Measurements from ENCODE around the gene GPR84. TPM values are rescaled to one million over a fixed set of nuclear protein-coding genes. Genes with fewer than 3 reads are reported as not detected.

Gene GPR84
- total and polyA plus RNA-seq, 2 of the 13 experiments (the other 11 are each of a cell fraction or from before 2014, with no cell fraction given), result not detected

GRCh38 chr12:54393743-54394142, 29.5 kb upstream of the GPR84 start:
- ATAC-seq, result no peak
- CTCF ChIA-PET (ENCODE audit: low intra/inter-chr PET ratio, low total read pairs), result interaction anchor here (0.8 to 1.3 kb wide), 2 partner anchors 11 to 46 kb away, joined by 3 read pairs; no protein-coding TSS in a partner anchor
- in situ Hi-C loops (cut with HindIII; ENCODE audit: extremely low pct_ligation_motif_present, low pct_unique_long_range_greater_than_20kb) (no loop called here), intact Hi-C loops (cut with micrococcal nuclease; ENCODE audit: unreplicated experiment) (no loop called here)
- Histone ChIP-seq H2AFZ (ENCODE audit: low read length) (no peak overlapping the region), H3K27ac (ENCODE audit: extremely low read length, insufficient read depth, low read length) (no peak overlapping the region), H3K27me3 (ENCODE audit: control insufficient read depth in 1 of 2, insufficient read depth in 2 of 2, low read length in 2 of 2) (peaks cover 0 to 2% of the 10 kb centered on the region in 2 experiments; a peak in 2 of 5 replicates), H3K4me3 (replicated peaks in 1 of 3; ENCODE audit: insufficient read depth in 1 of 3, low read depth in 2 of 3, low read length in 3 of 3) (no peak overlapping the region), H3K79me2 (ENCODE audit: insufficient read depth, low read length) (no peaks in the 10 kb centered on the region), H3K9ac (ENCODE audit: insufficient read depth, low read depth, low read length) (no peak overlapping the region), H3K9me3 (ENCODE audit: low read length) (no peaks in the 10 kb centered on the region), H3K36me3 (replicated peaks in 1 of 2; ENCODE audit: control insufficient read depth in 1 of 2, insufficient read depth in 2 of 2, low read length in 2 of 2) (no peaks in the 10 kb centered on the region), H3K4me2 (ENCODE audit: low read depth, low read length) (no peak overlapping the region), H3K4me1 (ENCODE audit: insufficient read depth, low read length) (peaks cover 12% of the 10 kb centered on the region; the same call in 1 of the 2 replicates), H4K20me1 (ENCODE audit: insufficient read depth, low read length) (no peaks in the 10 kb centered on the region)
- POLR2A ChIA-PET, result no interaction called here
- DNase-seq (ENCODE audit: low spot score), result no peak
- 22% methylated on average over 3 of the region's 3 CpGs for WGBS (ENCODE audit: low lambda C conversion rate)
- no peak for FAIRE-seq
- TF ChIP-seq, protein P1, sequence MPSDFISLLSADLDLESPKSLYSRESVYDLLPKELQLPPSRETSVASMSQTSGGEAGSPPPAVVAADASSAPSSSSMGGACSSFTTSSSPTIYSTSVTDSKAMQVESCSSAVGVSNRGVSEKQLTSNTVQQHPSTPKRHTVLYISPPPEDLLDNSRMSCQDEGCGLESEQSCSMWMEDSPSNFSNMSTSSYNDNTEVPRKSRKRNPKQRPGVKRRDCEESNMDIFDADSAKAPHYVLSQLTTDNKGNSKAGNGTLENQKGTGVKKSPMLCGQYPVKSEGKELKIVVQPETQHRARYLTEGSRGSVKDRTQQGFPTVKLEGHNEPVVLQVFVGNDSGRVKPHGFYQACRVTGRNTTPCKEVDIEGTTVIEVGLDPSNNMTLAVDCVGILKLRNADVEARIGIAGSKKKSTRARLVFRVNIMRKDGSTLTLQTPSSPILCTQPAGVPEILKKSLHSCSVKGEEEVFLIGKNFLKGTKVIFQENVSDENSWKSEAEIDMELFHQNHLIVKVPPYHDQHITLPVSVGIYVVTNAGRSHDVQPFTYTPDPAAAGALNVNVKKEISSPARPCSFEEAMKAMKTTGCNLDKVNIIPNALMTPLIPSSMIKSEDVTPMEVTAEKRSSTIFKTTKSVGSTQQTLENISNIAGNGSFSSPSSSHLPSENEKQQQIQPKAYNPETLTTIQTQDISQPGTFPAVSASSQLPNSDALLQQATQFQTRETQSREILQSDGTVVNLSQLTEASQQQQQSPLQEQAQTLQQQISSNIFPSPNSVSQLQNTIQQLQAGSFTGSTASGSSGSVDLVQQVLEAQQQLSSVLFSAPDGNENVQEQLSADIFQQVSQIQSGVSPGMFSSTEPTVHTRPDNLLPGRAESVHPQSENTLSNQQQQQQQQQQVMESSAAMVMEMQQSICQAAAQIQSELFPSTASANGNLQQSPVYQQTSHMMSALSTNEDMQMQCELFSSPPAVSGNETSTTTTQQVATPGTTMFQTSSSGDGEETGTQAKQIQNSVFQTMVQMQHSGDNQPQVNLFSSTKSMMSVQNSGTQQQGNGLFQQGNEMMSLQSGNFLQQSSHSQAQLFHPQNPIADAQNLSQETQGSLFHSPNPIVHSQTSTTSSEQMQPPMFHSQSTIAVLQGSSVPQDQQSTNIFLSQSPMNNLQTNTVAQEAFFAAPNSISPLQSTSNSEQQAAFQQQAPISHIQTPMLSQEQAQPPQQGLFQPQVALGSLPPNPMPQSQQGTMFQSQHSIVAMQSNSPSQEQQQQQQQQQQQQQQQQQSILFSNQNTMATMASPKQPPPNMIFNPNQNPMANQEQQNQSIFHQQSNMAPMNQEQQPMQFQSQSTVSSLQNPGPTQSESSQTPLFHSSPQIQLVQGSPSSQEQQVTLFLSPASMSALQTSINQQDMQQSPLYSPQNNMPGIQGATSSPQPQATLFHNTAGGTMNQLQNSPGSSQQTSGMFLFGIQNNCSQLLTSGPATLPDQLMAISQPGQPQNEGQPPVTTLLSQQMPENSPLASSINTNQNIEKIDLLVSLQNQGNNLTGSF (CRISPR knock-in tag; IDR thresholded peaks at IDR 0.05), result no peak
- TF ChIP-seq ZNF430 (CRISPR knock-in tag; IDR thresholded peaks at IDR 0.05), result no peak
- BruUV-seq (replicated peaks), result no TSS peak

- ChIA-PET POLR2A (no interaction called here), CTCF (ENCODE audit: low intra/inter-chr PET ratio, low total read pairs) (no interaction called here)
- intact Hi-C loops (cut with micrococcal nuclease; ENCODE audit: unreplicated experiment), result no loop called here
- FAIRE-seq, result no peak
- H3K4me1 ChIP-seq (ENCODE audit: insufficient read depth, low read length), result peaks cover 12% of the 10 kb centered on the region; the same call in 1 of the 2 replicates
- no peak overlapping the region for H3K4me2 ChIP-seq (ENCODE audit: low read depth, low read length)
- no peak for ATAC-seq
- H3K27ac ChIP-seq (ENCODE audit: extremely low read length, insufficient read depth, low read length), result no peak overlapping the region
- H3K9me3 ChIP-seq (ENCODE audit: low read length), result no peaks in the 10 kb centered on the region
- DNase-seq (ENCODE audit: low spot score), result no peak
- H4K20me1 ChIP-seq (ENCODE audit: insufficient read depth, low read length), result no peaks in the 10 kb centered on the region
- H3K27me3 ChIP-seq (ENCODE audit: control insufficient read depth in 1 of 2, insufficient read depth in 2 of 2, low read length in 2 of 2), result peaks cover 0 to 2% of the 10 kb centered on the region in 2 experiments; a peak in 2 of 5 replicates
- BruUV-seq (replicated peaks), result no TSS peak
- no peak overlapping the region for H3K4me3 ChIP-seq (replicated peaks in 1 of 3; ENCODE audit: insufficient read depth in 1 of 3, low read depth in 2 of 3, low read length in 3 of 3)
- no peak overlapping the region for H2AFZ ChIP-seq (ENCODE audit: low read length)
- H3K79me2 ChIP-seq (ENCODE audit: insufficient read depth, low read length), result no peaks in the 10 kb centered on the region
- H3K36me3 ChIP-seq (replicated peaks in 1 of 2; ENCODE audit: control insufficient read depth in 1 of 2, insufficient read depth in 2 of 2, low read length in 2 of 2), result no peaks in the 10 kb centered on the region
- no peak for TF ChIP-seq FOSL2 (CRISPR knock-in tag; IDR thresholded peaks at IDR 0.05)
- WGBS (ENCODE audit: low lambda C conversion rate), result 23% methylated on average over 6 of the region's 6 CpGs
- no peak overlapping the region for H3K9ac ChIP-seq (ENCODE audit: insufficient read depth, low read depth, low read length)
- in situ Hi-C loops (cut with HindIII; ENCODE audit: extremely low pct_ligation_motif_present, low pct_unique_long_range_greater_than_20kb), result no loop called here
Measured at GRCh38 chr12:54393207-54393609, 28.9 kb upstream of the GPR84 start.
